ENCODE measurements around the gene KAZN.

Gene KAZN

GRCh38 chr1:15159166-15159555 lies 560.7 kb downstream of the KAZN start:
- Histone ChIP-seq H3F3A (ENCODE audit: insufficient read depth, low read length) (no peaks in the 10 kb centered on the region), H3K4me2 (ENCODE audit: low read length) (no peak overlapping the region), H3K9me2 (ENCODE audit: low read depth, low read length) (no peaks in the 10 kb centered on the region), H3K4me3 (ENCODE audit: low read depth, low read length, poor library complexity, severe bottlenecking) (no peak overlapping the region), H3K4me1 (ENCODE audit: insufficient read depth, low read length, severe bottlenecking) (no peaks in the 10 kb centered on the region), H3K27me3 (ENCODE audit: insufficient read depth, low read length) (no peaks in the 10 kb centered on the region), H2AFZ (ENCODE audit: low read length) (no peak overlapping the region), H3K79me2 (ENCODE audit: insufficient read depth, low read length) (no peaks in the 10 kb centered on the region), H3K36me3 (ENCODE audit: insufficient read depth, low read length) (no peaks in the 10 kb centered on the region), H3K27ac (ENCODE audit: low read depth, low read length, poor library complexity, severe bottlenecking) (no peak overlapping the region), H3K9me3 (ENCODE audit: low read length) (no peaks in the 10 kb centered on the region), H4K20me1 (ENCODE audit: insufficient read depth, low read length) (no peaks in the 10 kb centered on the region), H3K9ac (ENCODE audit: low read length) (no peak overlapping the region)
- TF ChIP-seq EZH2 (IDR thresholded peaks at IDR 0.05; ENCODE audit: borderline replicate concordance, low read length), result no peak
- no peak for TF ChIP-seq CTCF (IDR thresholded peaks at IDR 0.05; ENCODE audit: low read length)

DNA sequence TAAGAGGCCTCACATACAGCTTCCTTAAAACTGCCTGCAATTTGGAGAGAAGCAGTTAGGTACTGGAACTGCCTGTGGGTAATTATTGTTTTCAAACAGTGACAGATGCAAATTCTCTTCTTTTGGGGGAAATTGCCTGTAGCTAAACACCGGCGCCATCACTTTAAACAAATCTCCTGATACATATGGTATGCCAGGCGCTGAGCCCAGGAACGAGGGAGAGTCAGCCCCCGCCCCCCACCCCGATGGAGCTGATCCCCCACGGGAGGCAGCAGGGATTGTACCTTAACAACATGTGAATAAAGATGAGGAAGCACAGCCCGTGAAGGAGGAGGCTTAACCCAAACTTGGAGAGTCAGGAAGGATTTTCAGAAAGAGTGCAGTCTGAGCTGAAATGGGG lies 562.1 kb downstream of the KAZN start:
- H3K4me1 ChIP-seq (ENCODE audit: insufficient read depth, low read length, severe bottlenecking), result no peaks in the 10 kb centered on the region
- no peaks in the 10 kb centered on the region for H3K36me3 ChIP-seq (ENCODE audit: insufficient read depth, low read length)
- H3K27ac ChIP-seq (ENCODE audit: low read depth, low read length, poor library complexity, severe bottlenecking), result no peak overlapping the region
- no peak overlapping the region for H3K4me3 ChIP-seq (ENCODE audit: low read depth, low read length, poor library complexity, severe bottlenecking)
- no peaks in the 10 kb centered on the region for H3K9me3 ChIP-seq (ENCODE audit: low read length)
- H4K20me1 ChIP-seq (ENCODE audit: insufficient read depth, low read length), result no peaks in the 10 kb centered on the region
- no peak overlapping the region for H2AFZ ChIP-seq (ENCODE audit: low read length)
- H3K9me2 ChIP-seq (ENCODE audit: low read depth, low read length), result no peaks in the 10 kb centered on the region
- no peaks in the 10 kb centered on the region for H3F3A ChIP-seq (ENCODE audit: insufficient read depth, low read length)
- no peak overlapping the region for H3K4me2 ChIP-seq (ENCODE audit: low read length)
- H3K9ac ChIP-seq (ENCODE audit: low read length), result no peak overlapping the region
- TF ChIP-seq EZH2 (IDR thresholded peaks at IDR 0.05; ENCODE audit: borderline replicate concordance, low read length) (no peak), CTCF (IDR thresholded peaks at IDR 0.05; ENCODE audit: low read length) (no peak)
- no peaks in the 10 kb centered on the region for H3K79me2 ChIP-seq (ENCODE audit: insufficient read depth, low read length)
- H3K27me3 ChIP-seq (ENCODE audit: insufficient read depth, low read length), result no peaks in the 10 kb centered on the region

- Histone ChIP-seq H2AFZ (ENCODE audit: low read length) (no peak overlapping the region), H3K4me1 (ENCODE audit: insufficient read depth, low read length, severe bottlenecking) (no peaks in the 10 kb centered on the region), H3K9me3 (ENCODE audit: low read length) (no peaks in the 10 kb centered on the region), H3K9me2 (ENCODE audit: low read depth, low read length) (no peaks in the 10 kb centered on the region), H3K4me3 (ENCODE audit: low read depth, low read length, poor library complexity, severe bottlenecking) (no peak overlapping the region), H3K4me2 (ENCODE audit: low read length) (no peak overlapping the region), H3K27me3 (ENCODE audit: insufficient read depth, low read length) (no peaks in the 10 kb centered on the region), H4K20me1 (ENCODE audit: insufficient read depth, low read length) (no peaks in the 10 kb centered on the region), H3K36me3 (ENCODE audit: insufficient read depth, low read length) (no peaks in the 10 kb centered on the region), H3K79me2 (ENCODE audit: insufficient read depth, low read length) (no peaks in the 10 kb centered on the region), H3F3A (ENCODE audit: insufficient read depth, low read length) (no peaks in the 10 kb centered on the region), H3K9ac (ENCODE audit: low read length) (no peak overlapping the region), H3K27ac (ENCODE audit: low read depth, low read length, poor library complexity, severe bottlenecking) (no peak overlapping the region)
- TF ChIP-seq CTCF (IDR thresholded peaks at IDR 0.05; ENCODE audit: low read length), result no peak
- TF ChIP-seq EZH2 (IDR thresholded peaks at IDR 0.05; ENCODE audit: borderline replicate concordance, low read length), result no peak
Measured at GRCh38 chr1:15167386-15167785, 568.9 kb downstream of the KAZN start.
